Prostate gland (tissue), 2 donors: ENCODE measurements around the gene CRIM1.

Experiments used
- POLR2A ChIP-seq: fragments of 450-650 bp; IDR thresholded peaks from one replicate; pipeline ENCODE4 v1.6.1; 2016; ENCODE audit warnings: antibody characterized with exemption, mild to moderate bottlenecking
- TF ChIP-seq, protein P1 (sequence below), 4 experiments: fragments of 200-600 bp in 2 of 4; fragments of 450-650 bp in 2 of 4; sonication (generic) in 2 of 4; IDR thresholded peaks; 1 replicate in 3 of 4; 2 replicates in 1 of 4; pipeline ENCODE4 v1.5.1; 2016 to 2019; ENCODE audit warnings: antibody characterized with exemption in 4 of 4, mild to moderate bottlenecking in 2 of 4, moderate library complexity in 2 of 4

DNA sequence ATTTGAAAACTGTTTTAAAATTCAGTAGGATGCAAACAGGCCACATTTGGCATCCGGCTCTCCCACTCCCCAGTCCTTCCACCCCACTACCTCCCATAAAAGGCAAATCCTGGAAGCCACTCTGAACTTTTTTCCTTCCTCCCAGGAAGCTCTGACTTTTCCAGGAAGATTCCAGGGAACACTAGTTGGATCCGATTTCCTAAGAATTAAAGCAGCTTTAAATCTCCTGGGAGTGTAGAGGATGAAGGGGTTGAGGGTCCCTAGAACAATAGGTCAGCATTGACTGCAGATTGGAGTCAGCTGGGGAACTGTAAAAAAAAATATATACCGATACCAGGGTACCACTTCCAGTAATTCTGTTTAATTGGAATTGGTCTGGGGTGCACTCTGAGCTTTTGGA, 76.9 kb downstream of the CRIM1 start:
- TF ChIP-seq, protein P1, sequence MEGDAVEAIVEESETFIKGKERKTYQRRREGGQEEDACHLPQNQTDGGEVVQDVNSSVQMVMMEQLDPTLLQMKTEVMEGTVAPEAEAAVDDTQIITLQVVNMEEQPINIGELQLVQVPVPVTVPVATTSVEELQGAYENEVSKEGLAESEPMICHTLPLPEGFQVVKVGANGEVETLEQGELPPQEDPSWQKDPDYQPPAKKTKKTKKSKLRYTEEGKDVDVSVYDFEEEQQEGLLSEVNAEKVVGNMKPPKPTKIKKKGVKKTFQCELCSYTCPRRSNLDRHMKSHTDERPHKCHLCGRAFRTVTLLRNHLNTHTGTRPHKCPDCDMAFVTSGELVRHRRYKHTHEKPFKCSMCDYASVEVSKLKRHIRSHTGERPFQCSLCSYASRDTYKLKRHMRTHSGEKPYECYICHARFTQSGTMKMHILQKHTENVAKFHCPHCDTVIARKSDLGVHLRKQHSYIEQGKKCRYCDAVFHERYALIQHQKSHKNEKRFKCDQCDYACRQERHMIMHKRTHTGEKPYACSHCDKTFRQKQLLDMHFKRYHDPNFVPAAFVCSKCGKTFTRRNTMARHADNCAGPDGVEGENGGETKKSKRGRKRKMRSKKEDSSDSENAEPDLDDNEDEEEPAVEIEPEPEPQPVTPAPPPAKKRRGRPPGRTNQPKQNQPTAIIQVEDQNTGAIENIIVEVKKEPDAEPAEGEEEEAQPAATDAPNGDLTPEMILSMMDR (IDR thresholded peaks at IDR 0.05): no peak
- no peak for TF ChIP-seq POLR2A
